Measurements from ENCODE around the gene CSNK1G1. TPM values are rescaled to one million over a fixed set of nuclear protein-coding genes. Genes with fewer than 3 reads are reported as not detected.

CSNK1G1 gene
- total and polyA plus RNA-seq, 4 donors: 2.5 to 25.3 (median 9.1) TPM

DNA sequence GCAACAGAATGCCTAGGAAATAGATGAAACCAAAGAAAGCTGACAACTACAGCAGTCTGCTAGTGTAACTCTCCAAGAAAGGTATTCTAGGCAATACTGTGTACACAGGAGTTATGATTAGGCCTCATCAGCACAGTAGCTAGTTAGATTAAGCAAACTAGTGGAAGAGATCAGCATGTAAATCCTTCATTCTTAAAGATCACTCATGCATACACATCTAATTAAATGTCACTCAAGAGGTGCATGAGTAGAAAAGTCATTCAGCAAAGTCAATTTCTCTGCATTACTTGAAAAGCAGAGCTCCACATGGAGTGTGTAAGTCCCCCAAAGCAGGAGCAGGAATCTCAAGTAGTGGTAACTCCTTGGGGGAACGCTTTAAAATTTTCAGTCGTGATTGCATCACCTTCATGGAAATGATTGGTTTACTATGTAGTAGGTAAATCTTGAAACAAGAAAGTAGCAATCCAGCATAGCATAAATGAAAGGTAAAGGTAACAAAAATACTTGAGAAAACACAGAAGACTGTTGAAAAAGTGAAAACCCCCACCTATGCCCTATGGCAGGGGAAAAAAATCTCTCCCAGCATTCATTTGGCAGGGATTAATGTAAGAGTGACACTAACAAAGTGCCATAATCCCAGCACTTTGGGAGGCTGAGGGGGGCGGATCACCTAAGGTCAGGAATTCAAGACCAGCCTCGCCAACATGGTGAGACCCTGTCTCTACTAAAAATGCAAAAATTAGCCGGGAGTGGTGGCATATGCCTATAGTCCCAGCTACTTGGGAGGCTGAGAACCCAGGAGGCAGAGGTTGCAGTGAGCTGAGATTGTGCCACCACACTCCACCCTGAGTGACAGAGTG, 163.8 kb downstream of the CSNK1G1 start:
- Histone ChIP-seq H3K4me3 (ENCODE audit: low read length in 2 of 2) (no peak overlapping the region), H3K27ac (ENCODE audit: low read depth in 1 of 2, low read length in 2 of 2) (no peak overlapping the region), H3K9me3 (ENCODE audit: control insufficient read depth, low read length) (no peaks in the 10 kb centered on the region), H3K36me3 (ENCODE audit: control insufficient read depth in 1 of 2, insufficient read depth in 2 of 2, low read length in 1 of 2) (peaks cover 0 to 4% of the 10 kb centered on the region in 2 donors), H3K4me1 (ENCODE audit: control insufficient read depth in 1 of 2, insufficient read depth in 2 of 2, low read length in 2 of 2) (no peaks in the 10 kb centered on the region), H3K27me3 (ENCODE audit: control insufficient read depth in 1 of 2, insufficient read depth in 2 of 2, low read length in 1 of 2) (no peaks in the 10 kb centered on the region)
- ATAC-seq (ENCODE audit: low FRiP score) (no peak), DNase-seq (no peak)
- intact Hi-C loops (cut with DNase I): no loop called here
- 90 to 95% methylated on average over 5 of the region's 5 CpGs for WGBS, 2 donors

DNA sequence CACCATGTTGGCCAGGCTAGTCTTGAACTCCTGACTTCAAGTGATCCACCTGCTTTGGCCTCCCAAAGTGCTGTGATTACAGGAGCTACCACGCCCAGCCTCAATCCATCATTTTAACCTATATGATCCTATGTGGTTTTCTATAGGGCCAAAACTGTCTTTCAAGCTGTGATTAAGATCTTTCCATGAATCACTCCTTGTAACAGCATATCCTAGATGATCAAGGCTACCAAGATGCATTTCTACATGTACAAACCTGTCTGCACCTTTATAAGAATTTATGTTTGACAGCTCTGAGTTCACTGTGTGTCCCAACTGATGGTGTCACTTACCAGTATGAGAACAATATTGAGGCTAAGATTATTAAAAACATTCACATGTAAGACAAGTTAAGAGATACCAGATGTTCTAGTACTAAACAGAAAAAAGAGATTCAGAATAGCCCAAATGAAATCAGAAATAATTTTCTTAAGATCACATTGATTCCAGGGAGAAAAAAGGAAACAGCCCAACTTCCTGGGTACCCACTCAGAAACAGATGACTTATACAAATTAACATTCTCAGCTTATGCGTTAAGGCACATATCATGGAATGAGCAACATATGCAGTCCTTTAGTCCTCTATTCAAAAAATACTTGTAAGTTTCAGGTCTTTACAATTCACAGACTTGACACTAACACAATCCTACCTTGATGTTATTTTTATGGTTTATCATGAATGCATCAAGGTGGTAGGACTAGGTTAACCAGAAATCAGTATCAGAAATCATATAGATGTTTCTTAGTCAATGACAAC, 168.4 kb downstream of the CSNK1G1 start:
- Histone ChIP-seq H3K27ac (ENCODE audit: low read depth in 1 of 2, low read length in 2 of 2) (no peak overlapping the region), H3K9me3 (ENCODE audit: control insufficient read depth, low read length) (no peaks in the 10 kb centered on the region), H3K4me1 (ENCODE audit: control insufficient read depth in 1 of 2, insufficient read depth in 2 of 2, low read length in 2 of 2) (no peaks in the 10 kb centered on the region), H3K4me3 (ENCODE audit: low read length in 2 of 2) (no peak overlapping the region), H3K27me3 (ENCODE audit: control insufficient read depth in 1 of 2, insufficient read depth in 2 of 2, low read length in 1 of 2) (no peaks in the 10 kb centered on the region), H3K36me3 (ENCODE audit: control insufficient read depth in 1 of 2, insufficient read depth in 2 of 2, low read length in 1 of 2) (peaks cover 0 to 3% of the 10 kb centered on the region in 2 donors)
- 87 to 88% methylated on average over 2 of the region's 2 CpGs for WGBS, 2 donors
- ATAC-seq (ENCODE audit: low FRiP score): no peak
- no peak for DNase-seq
- intact Hi-C loops (cut with DNase I): no loop called here

DNA sequence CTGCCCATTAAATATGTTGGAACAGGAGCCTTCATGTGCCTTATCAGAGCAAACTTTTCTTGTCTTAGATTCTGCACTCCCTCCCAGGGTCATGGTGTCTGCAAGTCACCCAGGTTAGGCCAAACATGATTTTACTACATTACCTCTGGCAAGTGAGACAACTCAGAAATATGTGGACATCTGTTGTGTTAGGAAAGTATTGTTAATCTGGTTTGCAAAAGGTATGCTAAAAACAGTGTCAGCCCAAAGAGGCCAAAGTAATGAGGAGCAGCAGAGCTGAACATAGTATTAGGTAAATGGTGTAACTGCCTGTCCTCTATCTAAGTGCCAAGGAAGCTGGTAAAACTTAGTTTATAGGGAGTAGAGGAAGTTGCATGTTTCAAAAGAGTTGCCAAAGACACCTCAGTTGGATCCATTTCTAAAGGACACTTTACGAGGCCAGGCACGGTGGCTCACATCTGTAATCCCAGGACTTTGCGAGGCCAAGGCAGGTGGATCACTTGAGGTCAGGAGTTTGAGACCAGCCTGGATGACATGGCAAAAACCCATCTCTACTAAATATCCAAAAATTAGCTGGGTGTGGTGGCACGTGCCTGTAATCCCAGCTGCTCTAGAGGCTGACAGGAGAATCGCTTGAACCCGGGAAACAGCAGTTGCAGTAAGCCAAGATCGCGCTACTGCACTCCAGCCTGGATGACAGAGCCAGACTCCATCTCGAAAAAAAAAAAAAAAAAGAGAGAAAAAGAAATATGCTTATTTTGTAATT, 170.6 kb downstream of the CSNK1G1 start:
- Histone ChIP-seq H3K27ac (ENCODE audit: low read depth in 1 of 2, low read length in 2 of 2) (no peak overlapping the region), H3K27me3 (ENCODE audit: control insufficient read depth in 1 of 2, insufficient read depth in 2 of 2, low read length in 1 of 2) (no peaks in the 10 kb centered on the region), H3K4me1 (ENCODE audit: control insufficient read depth in 1 of 2, insufficient read depth in 2 of 2, low read length in 2 of 2) (no peaks in the 10 kb centered on the region), H3K36me3 (ENCODE audit: control insufficient read depth in 1 of 2, insufficient read depth in 2 of 2, low read length in 1 of 2) (peaks cover 0 to 3% of the 10 kb centered on the region in 2 donors), H3K4me3 (ENCODE audit: low read length in 2 of 2) (no peak overlapping the region), H3K9me3 (ENCODE audit: control insufficient read depth, low read length) (no peaks in the 10 kb centered on the region)
- no peak for DNase-seq
- WGBS, 2 donors: 93% methylated on average over 9 of the region's 9 CpGs
- no peak for ATAC-seq (ENCODE audit: low FRiP score)
- intact Hi-C loops (cut with DNase I): no loop called here

DNA sequence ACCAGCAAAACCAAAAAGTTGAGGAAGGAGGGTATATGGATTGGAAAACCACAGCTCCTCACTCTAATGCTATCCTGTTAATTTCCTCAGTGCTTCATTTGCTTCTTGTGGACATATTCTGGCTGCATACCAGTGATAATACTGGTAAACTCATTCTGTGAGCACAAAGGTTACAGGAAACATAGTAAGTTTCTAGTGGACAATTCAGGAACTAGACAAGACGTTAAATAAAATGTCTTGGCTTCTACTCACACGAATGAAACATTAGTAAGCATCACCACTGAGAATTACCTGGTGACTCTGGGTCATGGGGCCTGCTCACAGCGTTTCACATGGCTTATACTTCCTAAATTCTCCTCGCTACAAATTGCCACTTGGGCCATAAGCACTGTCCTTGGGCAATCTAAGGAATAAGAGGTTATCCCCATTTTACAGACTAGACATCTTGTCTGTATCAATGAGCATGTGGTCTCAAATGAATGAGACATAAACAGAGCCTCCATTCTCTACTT, 173.1 kb downstream of the CSNK1G1 start:
- intact Hi-C loops (cut with DNase I): no loop called here
- WGBS, 2 donors: 79 to 83% methylated on average over 4 of the region's 4 CpGs
- H3K36me3 ChIP-seq (ENCODE audit: control insufficient read depth in 1 of 2, insufficient read depth in 2 of 2, low read length in 1 of 2): no peaks in the 10 kb centered on the region
- ATAC-seq (ENCODE audit: low FRiP score): no peak
- H3K9me3 ChIP-seq (ENCODE audit: control insufficient read depth, low read length): no peaks in the 10 kb centered on the region
- H3K4me3 ChIP-seq (ENCODE audit: low read length in 2 of 2): no peak overlapping the region
- H3K27ac ChIP-seq (ENCODE audit: low read depth in 1 of 2, low read length in 2 of 2): no peak overlapping the region
- no peak for DNase-seq
- no peaks in the 10 kb centered on the region for H3K4me1 ChIP-seq (ENCODE audit: control insufficient read depth in 1 of 2, insufficient read depth in 2 of 2, low read length in 2 of 2)
- H3K27me3 ChIP-seq (ENCODE audit: control insufficient read depth in 1 of 2, insufficient read depth in 2 of 2, low read length in 1 of 2): no peaks in the 10 kb centered on the region

DNA sequence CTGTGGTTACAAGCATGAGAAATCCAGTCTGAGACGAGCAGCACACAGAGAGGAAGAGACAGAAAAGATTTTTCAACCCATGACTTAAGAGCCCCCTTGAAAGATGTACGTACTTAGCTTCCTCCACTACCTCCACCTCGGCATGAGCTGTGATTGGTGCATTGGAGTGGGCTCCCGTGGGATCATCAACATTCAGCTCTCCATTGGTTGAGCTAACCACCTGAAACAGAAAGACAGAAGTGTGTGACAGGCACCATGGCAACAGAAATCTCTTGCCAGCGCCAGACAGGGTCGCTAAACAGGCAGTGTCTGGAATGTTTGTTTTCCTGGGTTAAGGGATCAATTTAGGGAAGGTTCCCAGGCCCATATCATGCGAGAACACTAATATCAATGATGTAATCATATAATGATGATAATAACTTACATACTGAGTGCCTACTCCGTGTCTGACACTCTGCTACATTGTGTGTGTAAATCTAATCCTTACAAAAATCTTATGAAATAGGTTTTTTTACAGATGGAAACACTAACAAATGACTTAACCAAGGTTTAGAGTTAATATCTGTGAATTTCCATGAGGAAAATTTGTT, 175.6 kb downstream of the CSNK1G1 start:
- no peaks in the 10 kb centered on the region for H3K36me3 ChIP-seq (ENCODE audit: control insufficient read depth in 1 of 2, insufficient read depth in 2 of 2, low read length in 1 of 2)
- no peaks in the 10 kb centered on the region for H3K4me1 ChIP-seq (ENCODE audit: control insufficient read depth in 1 of 2, insufficient read depth in 2 of 2, low read length in 2 of 2)
- no peak for ATAC-seq (ENCODE audit: low FRiP score)
- H3K9me3 ChIP-seq (ENCODE audit: control insufficient read depth, low read length): no peaks in the 10 kb centered on the region
- 30 to 33% methylated on average over 8 of the region's 8 CpGs for WGBS, 2 donors
- no peak overlapping the region for H3K27ac ChIP-seq (ENCODE audit: low read depth in 1 of 2, low read length in 2 of 2)
- intact Hi-C loops (cut with DNase I): no loop called here
- DNase-seq: no peak
- H3K4me3 ChIP-seq (ENCODE audit: low read length in 2 of 2): no peak overlapping the region
- H3K27me3 ChIP-seq (ENCODE audit: control insufficient read depth in 1 of 2, insufficient read depth in 2 of 2, low read length in 1 of 2): no peaks in the 10 kb centered on the region

DNA sequence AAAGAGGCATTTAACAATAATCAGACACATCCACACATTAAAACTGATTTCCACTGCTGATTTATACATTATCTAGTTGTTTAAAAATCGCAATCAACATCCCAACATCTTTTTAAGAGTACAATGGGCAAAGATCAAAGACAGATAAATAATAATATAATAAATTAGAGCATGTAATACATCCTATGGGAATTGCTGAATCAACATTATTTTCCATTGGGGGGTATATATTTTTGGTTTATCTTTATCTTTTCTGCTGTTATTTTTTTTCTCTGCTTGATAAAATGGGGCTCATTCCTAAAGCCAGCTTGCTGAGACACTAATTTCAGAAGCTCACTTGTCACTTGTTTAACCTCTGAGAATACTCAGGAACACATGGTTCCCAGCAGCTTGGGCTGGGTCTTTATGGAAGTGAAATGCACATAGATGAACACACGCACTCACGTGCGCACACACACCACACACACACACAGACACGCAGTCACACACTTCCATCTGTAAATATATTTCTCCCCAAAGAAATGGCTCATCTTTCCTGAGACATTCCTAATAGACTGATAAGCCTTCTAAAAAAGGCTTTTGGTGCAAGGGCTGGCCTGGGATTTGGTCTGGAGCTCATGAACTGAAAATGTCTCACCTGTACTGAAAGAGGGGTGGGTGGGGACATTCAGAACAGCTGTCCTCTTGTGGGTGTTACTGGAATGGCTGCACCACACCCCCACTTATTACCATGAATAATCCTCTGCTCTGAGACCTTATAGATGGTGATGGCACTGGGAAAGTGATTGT, 189.7 kb downstream of the CSNK1G1 start:
- DNase-seq: no peak
- H3K27me3 ChIP-seq (ENCODE audit: control insufficient read depth in 1 of 2, insufficient read depth in 2 of 2, low read length in 1 of 2): no peaks in the 10 kb centered on the region
- H3K27ac ChIP-seq (ENCODE audit: low read depth in 1 of 2, low read length in 2 of 2): no peak overlapping the region
- H3K4me1 ChIP-seq (ENCODE audit: control insufficient read depth in 1 of 2, insufficient read depth in 2 of 2, low read length in 2 of 2): peaks cover 0 to 2% of the 10 kb centered on the region in 2 donors
- no peak overlapping the region for H3K4me3 ChIP-seq (ENCODE audit: low read length in 2 of 2)
- WGBS, 2 donors: 83 to 84% methylated on average over 5 of the region's 5 CpGs
- no peak for ATAC-seq (ENCODE audit: low FRiP score)
- H3K9me3 ChIP-seq (ENCODE audit: control insufficient read depth, low read length): no peaks in the 10 kb centered on the region
- intact Hi-C loops (cut with DNase I): loop anchor here in 1 of 2 donors (10.0 kb wide), 2 partner anchors 189 to 219 kb away; partner anchors contain the start of genes CSNK1G1, PCLAF and TRIP4
- peaks cover 0 to 3% of the 10 kb centered on the region in 2 donors for H3K36me3 ChIP-seq (ENCODE audit: control insufficient read depth in 1 of 2, insufficient read depth in 2 of 2, low read length in 1 of 2)

DNA sequence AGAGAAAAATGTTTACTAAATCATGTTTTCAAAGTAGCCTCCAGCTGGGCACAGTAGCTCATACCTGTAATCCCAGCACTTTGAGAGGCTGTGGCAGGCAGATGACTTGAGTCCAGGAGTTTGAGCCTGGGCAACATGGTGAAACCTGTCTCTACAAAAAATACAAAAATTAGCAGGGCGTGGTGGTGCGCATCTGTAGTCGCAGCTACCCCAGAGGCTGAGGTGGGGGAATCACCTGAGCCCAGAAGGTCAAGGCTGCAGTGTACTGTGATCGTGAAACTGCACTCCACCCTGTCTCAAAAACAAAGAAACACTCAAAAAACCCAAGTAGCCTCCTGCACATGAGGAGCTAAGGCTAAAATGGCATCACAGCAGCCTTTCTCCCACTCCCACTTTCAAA, 191.5 kb downstream of the CSNK1G1 start:
- DNase-seq (no peak), ATAC-seq (ENCODE audit: low FRiP score) (no peak)
- peaks cover 0 to 2% of the 10 kb centered on the region in 2 donors for H3K4me1 ChIP-seq (ENCODE audit: control insufficient read depth in 1 of 2, insufficient read depth in 2 of 2, low read length in 2 of 2)
- no peaks in the 10 kb centered on the region for H3K9me3 ChIP-seq (ENCODE audit: control insufficient read depth, low read length)
- no peak overlapping the region for H3K4me3 ChIP-seq (ENCODE audit: low read length in 2 of 2)
- H3K27me3 ChIP-seq (ENCODE audit: control insufficient read depth in 1 of 2, insufficient read depth in 2 of 2, low read length in 1 of 2): no peaks in the 10 kb centered on the region
- H3K36me3 ChIP-seq (ENCODE audit: control insufficient read depth in 1 of 2, insufficient read depth in 2 of 2, low read length in 1 of 2): no peaks in the 10 kb centered on the region
- intact Hi-C loops (cut with DNase I): loop anchor here (5.0 to 10.0 kb wide), 3 partner anchors 72 to 220 kb away; partner anchors contain the start of genes CIAO2A (in 1 of the 2), CSNK1G1 (in 1 of the 2), PCLAF (in 1 of the 2) and TRIP4 (in 1 of the 2)
- WGBS, 2 donors: 96% methylated on average over 4 of the region's 4 CpGs
- no peak overlapping the region for H3K27ac ChIP-seq (ENCODE audit: low read depth in 1 of 2, low read length in 2 of 2)
